EH (cell line): ENCODE data around the gene PPP1R12A.
"Not testable (repeated sequence)": the region's sequence is repeated elsewhere in the genome, so short reads cannot be mapped to it uniquely, and the experiment has no call there.

Source experiments
- DNase-seq: peaks from one replicate; pipeline ENCODE4 v3.0.0-alpha.2; 2015; ENCODE audit warnings: low read depth

PPP1R12A gene

DNA sequence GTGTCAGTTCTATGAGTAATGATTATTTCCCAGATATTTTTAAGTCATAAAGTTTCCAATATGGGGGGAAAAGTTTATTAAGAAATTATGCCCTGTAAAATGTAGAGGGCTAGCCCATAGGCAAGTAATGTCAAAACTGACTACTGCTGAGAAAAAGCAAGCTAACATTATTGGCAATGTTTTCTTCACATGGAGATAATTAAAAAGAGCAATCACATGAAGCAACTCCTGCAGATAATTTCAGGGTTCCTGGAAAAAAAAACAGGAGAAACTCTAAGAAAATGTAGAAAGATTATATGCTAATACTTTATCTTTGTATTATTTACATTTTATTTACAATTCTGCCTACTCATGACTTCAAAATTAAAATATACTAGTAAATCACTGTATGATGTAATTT is 39.8 kb downstream of the PPP1R12A start:
- no peak for DNase-seq

DNA sequence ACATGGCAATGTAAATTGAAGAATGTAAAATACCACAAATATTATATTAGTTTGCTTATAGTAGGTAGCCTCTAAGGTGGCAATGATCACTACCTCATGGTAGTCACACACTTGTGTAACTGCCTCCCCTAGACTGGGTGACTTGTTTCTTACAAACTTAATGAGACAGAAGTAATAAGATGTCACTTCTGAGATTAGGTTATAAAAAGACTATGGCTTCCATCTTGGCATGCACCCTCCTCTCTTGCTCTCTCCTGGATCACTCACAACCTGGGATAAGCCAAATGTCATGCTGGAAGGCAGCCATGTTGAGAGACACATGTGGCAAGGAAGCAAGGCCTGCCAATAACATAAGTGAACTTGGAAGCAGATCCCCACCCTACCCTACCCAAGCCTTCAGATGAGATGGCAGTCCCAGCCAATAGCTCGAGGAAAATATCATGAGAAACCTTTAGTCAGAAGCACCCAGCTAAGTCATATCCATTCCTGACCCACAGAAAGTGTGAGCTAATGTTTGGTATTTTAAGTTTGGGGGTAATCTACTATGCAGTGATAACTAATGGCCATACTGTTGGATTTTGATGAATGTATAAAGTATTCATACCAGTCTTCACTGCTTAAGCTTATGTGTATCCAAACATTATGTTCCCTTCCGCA is 43.3 kb downstream of the PPP1R12A start:
- DNase-seq = no peak

DNA sequence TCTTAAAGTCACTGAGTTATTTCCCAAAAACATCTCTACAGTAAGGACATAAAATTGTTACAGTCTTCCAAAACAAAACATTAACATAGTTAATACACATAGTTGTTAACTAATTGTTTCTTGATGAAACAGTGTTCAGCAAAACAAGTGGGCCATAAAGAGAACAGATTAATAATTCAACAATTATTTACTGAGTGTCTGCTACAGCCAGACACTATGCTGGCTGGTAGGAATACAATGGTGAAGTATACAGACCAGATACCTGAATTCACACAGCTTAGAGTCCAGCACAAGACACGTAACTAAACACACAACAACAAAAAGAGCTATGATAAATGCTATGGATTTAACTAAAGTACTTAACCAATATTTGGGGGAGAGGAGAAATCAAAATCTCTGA is 47.0 kb downstream of the PPP1R12A start:
- DNase-seq = no peak

DNA sequence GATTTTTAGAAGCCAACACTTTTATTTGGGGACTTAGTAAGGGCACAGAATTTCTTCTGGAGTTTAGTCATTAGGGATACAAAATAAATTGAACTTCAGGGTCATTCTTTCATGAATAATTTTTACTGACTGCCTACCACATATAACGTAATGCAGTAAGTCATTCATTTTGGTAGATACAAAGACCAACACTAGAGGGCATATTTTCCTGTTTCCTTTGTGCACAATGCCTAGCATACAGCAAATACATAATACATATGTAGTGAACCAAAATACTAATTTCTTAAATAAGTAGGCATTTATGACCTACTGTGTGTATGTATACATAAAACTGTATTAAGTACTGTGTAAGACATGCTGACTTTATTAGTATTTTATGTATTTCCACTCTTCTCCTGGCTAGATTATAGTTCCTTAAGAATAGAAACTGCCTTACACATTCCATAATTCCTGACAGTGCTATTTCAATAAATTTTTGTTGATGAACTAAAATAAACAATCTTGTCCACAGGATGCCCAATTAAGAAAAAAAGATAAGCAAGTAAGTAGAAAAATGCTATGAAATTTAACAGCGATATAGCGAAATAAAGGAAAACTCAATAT is 47.9 kb downstream of the PPP1R12A start:
- DNase-seq = peak; percentile 67

DNA sequence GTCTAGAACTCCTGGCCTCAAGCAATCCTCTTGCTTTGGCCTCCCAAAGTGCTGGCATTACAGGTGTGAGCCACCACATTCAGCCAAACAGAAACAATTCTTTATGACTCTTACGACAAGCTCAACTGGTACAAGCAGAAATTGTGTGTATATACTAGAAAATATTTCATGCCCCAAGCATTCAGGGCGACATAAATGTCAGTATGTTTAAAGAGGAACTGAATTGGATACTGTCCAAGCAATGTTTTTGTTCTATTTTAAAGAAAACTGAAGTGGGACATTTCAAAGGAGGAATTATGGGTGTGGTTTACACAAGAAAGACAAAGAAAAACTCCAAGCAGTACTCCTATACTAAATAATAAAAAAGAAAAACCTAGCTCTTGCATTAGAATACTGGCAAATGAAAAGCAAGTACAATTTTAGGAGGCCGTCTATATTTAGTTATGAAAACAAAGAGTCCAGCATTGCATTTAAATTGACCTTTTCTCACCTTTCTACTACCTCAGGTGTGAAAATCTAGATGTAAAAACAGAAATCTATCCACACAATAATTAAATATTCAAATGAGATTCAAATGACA is 48.9 kb downstream of the PPP1R12A start:
- peak; percentile 21 for DNase-seq

DNA sequence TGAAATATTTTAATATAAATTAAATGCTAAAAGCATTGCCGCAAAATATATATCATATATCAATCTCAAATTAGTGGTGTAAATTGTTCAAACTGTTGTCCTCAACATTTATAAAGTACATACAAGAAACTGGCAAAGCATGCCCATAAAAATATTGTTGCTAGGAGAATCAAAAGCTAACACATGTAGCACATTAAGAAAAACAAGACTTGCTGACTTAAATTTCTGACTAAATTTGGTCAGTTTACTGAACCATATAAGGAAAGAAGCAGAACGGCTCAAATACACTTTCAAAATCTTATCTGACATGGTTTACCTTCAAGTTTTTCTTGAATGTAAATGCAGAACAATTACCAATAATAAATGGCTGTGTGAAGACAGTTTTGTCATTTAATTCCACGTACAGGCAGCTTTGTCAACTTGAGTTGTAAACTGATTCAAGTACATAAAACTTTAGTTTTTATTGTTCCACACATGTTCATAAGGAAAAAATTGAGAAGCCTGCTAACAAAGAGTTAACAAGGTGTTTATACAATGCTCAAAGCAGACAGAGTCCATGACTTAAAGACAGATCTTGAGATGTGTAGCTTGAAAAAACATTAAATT is 50.4 kb downstream of the PPP1R12A start:
- DNase-seq = peak; percentile 30

DNA sequence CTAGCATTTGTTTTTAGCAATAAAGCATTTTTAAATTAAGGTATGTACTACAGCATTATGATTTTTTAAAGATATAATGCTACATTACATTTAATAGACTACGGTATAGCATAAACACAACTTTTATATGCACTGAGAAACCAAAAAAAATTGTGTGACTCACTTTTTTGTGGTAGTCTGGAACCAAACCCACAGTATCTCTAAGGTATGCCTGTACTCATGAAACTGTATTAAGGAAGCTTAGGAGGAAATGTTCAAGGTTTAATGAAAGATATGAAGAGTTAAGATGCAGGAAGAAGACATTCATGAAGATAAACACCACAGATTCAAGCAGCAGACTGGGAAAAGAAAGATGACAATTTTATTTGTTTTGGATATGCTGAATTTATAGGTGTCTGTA is 51.7 kb downstream of the PPP1R12A start:
- peak; percentile 71 for DNase-seq

DNA sequence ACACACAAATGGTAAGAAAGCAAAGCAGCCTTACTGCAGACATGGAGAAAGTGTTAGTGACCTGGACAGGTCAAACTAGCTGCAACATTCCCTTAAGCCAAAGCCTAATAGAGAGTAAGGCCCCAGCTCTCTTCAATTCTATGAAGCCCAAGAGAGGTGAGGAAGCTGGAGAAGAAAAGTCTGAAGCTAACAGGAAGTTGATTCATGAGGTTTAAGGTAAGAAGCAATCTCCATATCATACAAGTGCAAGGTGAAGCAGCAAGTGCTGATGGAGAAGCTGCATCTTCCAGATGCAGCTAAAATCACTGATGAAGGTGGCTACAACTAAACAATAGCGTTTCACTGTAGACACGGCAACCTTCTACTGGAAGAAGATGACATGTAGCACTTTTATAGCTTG is 53.5 kb downstream of the PPP1R12A start:
- no peak for DNase-seq

DNA sequence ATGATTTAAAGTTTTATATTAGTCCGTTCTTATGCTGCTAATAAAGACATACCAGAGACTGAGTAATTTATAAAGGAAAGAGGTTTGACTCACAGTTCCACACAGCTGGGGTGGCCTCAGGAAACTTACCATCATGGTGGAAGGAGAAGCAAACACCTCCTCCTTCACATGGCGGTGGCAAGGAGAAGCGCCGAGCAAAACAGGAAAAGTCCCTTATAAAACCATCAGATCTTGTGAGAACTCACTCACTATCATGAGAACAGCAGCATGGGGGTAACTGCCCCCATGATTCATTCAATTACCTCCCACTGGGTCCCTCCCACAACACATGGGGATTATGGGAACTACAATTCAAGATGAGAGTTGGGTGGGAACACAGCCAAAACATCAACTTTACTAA is 56.4 kb downstream of the PPP1R12A start:
- not testable (repeated sequence) for DNase-seq

DNA sequence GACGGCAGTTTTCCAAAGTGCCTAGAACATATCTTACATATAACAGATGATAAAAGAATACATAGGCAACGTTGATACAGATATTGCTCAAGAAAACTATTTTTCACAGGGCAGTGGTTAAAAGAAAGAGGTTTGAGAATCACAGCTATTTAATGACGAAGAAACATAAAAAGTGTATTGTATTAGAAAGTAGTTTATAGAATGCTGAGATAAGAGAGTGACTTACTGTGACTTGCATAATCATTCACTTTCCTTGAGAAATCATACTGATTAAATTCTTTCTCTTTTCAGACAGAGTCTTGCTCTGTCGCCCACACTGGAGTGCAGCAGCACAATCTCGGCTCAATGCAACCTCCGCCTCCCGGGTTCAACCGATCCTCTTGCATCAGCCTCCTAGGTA is 57.7 kb downstream of the PPP1R12A start:
- no peak for DNase-seq

DNA sequence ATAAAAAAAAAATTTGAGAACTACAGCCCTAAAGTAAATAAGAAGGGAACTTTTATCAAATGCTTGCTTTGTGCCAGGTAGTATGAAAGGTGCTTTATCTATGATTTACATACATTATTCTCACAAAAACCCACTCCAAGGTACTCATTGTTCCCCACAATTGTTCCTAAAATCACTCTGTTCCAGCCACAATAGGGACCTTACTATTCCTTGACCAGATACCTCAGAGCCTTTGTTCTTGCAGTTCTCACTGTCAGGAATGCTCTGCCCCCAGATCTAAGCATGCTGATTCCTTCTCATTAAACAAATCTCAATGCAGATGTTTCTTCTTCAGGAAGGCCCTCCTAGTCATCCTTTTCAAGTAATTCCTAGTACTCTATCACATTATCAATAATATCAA is 60.2 kb downstream of the PPP1R12A start:
- no peak for DNase-seq

DNA sequence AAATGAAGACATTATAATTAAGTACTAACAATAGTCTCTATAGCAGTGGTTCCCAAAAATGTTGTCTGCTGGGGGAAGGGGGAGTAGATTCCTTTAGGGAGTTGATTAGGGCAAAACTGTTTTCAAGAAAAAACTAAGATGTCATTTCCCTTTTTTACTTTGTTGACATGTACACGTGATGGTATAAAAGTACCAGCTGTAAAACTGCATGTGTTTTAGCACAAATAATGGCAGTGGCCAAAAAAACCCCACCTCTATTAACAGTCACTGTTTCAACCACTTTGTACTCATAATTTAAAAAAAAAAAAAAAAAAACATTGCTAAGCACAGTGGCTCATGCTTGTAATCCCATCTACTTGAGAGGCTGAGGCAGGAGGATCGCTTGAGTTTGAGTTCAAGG is 61.7 kb downstream of the PPP1R12A start:
- no peak for DNase-seq

DNA sequence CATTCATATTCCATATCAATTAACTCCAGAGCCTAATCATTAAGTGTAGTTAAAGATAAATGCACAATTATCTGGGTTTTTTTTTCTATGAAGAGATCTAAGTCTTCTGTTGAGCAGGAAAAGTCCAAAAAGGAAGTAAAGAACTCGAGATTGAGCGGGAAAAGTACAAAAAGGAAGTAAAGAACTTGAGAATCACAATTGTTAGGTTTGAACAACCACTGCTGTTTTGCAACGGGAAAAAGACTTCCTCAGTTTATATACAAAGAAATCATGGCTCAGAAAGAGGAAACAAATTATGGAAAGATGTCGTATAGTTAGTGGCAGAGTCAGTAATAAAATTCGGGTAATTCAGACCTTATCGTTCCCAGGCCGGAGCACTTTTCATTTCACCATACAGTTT is 63.3 kb downstream of the PPP1R12A start:
- no peak for DNase-seq

DNA sequence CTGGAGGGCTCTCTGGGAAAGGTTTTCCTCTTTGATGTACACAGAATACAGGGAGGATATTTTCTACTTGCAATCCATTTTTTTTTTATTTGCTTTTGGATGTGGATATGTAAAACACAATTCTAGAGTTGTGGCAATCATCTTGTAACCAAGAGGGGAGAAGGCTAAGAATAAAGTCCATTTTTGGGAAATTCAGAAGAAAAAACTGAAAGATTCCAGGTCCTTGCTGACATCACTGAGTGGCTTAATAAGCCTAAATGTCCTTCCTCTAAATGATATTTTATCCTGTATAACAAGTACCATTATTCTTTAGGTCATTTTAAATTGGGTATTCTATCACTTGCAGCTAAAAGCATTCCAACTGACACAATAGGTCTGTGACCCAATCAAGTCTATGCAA is 64.0 kb downstream of the PPP1R12A start:
- DNase-seq = no peak

DNA sequence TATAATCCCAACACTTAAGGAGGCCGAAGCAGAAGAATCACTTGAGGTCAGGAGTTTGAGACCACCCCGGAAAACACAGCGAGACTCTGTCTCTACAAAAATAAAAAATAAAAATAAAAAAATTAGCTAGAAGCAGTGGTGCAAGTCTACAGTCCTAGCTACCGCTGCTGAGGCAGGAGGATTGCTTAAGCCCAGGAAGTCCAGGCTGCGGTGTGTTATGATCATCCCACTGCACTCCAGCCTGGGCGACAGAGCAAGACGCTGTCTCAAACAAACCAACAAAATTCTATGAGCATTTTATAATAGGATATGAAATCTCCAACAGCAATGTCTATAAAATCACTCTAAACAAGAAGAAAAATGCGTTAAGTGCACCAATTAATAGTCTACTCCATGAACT is 75.3 kb downstream of the PPP1R12A start:
- no peak for DNase-seq

DNA sequence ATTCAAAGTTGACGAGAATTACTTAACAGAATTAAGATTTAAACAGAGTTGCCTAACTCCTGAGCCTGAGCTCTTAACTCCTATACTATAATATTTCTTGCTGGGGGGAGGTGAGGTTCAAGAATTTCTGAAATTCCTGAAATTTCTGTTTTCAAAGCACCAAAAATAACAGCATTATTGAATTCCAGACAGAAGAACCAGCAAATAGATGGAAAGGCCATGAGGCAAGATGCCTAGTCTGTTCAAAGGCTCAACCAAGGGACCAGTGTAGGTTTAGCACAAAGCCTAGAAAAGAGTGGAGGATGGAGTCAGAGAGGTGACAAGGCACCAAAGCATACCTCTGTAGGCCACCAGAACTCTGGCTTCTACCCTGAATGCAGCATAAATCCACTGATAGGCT is 76.4 kb downstream of the PPP1R12A start:
- DNase-seq = peak; percentile 72

DNA sequence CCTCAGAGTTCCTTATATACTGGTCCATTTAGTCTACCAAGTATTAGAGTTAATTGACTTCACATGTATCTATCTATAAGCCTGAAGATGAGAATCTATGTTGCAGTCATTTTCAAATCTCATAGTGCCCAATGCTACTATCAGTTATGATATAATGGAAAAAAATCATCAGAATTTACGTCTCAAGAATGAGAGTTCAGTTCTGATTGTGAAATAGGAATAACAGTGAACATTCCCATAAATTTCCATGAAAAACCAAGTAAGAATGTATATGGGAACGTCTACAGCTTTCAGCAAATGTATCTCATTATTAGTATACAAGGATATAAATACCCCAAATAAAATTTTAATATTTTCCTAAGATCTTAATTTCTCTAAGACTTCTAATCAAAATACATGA is 77.2 kb downstream of the PPP1R12A start:
- no peak for DNase-seq

DNA sequence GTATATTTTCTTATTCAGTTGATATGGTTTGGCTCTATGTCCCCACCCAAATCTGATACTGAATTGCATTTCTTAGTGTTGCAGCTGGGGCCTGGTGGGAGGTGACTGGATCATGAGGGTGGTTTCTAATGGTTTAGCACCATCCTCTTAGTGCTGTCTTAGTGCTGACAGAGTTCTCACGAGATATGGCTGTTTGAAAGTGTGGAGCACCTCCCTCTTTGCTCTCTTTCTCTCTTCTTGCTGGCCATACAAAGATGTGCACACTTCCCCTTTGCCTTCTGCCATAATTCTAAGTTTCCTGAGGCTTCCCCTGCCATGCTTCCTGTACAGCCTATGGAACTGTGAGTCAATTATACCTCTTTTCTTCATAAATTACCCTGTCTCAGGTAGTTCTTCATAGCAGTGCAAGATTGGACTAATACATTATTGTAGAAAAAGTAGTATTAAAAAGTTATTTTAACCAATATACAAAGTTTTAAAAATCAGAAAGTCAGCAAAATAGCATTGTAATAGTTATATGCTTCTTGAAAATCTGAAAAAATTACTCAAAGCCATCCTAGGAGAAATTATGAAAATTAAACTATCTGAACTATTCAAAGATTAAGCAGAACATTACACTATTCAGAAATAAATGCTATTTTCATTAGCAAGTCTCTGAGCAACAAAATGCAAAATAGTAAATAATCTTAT is 84.1 kb downstream of the PPP1R12A start:
- no peak for DNase-seq

DNA sequence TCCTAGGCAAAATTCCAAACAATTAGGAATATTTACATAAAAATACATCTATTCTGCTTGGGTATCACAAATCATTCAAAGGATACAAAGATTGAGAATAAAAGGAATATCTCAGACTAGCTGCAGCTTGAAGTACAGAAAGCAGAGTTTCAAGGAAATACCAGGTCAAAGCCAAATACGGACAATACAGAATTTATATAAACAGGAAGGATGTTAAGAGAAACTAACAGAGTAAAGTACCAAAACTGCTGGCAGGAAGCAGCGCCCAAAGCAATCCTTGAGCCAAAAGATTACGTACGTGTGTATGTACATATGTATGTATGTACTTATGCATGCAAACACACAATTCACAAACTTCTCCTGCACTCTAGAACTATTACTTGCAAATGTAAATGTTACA is 86.6 kb downstream of the PPP1R12A start:
- DNase-seq = peak; percentile 27

DNA sequence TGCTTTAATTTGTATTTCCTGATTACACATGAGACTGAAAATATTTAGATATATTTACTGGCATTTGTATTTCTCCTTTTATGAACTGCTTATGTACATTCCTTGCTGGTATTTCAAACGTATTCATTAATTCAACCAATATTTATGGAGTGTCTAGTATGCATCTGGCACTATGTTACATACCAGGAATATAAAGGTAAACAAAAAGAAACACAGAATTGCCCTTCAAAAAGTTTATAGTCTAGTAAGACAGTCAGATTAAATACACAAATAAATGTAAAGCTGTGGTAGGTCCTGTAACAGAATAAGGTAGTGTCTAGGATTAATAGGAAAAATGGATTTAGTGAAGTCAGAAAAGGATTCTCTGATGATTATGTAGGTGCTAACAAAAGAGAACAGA is 87.5 kb downstream of the PPP1R12A start:
- no peak for DNase-seq

DNA sequence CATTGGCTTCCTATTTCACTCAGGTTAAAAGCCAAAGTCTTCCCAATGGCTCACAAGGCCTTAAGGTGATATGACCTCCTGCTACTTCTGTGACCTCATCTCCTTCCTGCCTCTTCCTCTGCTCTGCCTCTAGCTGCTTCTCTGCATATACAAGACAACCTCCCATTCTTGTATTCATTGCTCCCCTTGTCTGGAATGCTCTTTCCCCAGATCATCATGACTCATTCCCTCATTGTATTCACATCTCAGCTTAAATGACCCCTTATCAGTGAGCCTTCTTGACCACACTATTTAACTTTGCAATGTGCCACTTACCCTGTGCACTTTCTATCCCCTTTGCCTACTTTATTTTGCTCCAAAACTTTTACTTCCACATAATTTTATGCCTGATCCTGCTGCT is 90.2 kb downstream of the PPP1R12A start:
- peak; percentile 87 for DNase-seq

DNA sequence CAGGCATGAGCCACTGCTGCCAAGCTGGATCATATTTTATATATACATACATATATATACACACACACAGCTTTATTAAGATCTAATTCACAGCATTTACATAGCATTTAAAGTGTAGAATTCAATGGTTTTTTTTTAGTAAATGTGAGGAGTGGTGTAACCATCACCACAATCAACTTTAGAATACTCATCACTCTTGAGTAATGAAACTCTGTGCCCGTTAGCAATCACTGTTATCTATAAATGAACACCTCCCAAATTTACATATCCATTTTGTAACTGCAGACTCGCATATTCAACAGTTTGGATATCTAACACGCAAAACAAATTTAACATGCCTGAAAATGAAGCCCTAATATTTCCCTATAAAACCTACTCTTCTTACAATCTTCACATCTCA is 90.9 kb downstream of the PPP1R12A start:
- DNase-seq = no peak

DNA sequence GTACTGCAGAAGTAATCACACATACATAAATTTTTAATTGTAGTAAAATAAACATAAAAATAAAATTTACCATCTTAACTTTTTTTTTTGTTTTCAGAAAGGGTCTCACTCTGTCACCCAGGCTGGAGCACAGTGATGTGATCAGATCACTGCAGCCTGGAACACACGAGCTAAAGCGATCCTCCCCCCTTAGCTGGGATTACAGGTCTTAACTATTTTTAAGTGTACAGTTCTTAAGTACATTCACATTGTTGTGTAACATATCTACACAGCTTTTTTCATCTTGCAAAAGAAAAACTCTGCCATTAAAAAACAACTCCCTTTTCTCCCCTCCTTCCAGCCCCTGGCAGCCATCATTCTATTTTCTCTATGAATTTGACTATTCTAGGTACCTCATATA is 92.3 kb downstream of the PPP1R12A start:
- no peak for DNase-seq
